Mesenteric fat pad (tissue), 1 donor: ENCODE results near the gene TEDC2. TPM values are rescaled to one million over a fixed set of nuclear protein-coding genes. Genes with fewer than 3 reads are reported as not detected.
A peak's percentile ranks its signal among the peaks of the same experiment; 100 is the strongest.

Experiments
- DNase-seq: peaks from one replicate; pipeline ENCODE4 v3.0.0-alpha.2; 2020; ENCODE audit warnings: low spot score
- total RNA-seq: library from RNA; stranded (reverse); fragmentation: NEBNext Ultra II Directional; extraction: Animal tissue kit (Norgen Biotek cat#: 25700); gene quantifications from one replicate; pipeline ENCODE4 v1.2.1, GENCODE V29; 2021
- donor health status: DM: yes; HTN: yes; CAD: no.

Gene TEDC2
- total RNA-seq, 1 donor from 2014 or later: not detected

- no peak for DNase-seq
Observed at GRCh38 chr16:2465653-2466415, 5.9 kb downstream of the TEDC2 start.

- no peak for DNase-seq
Observed at GRCh38 chr16:2466667-2467527, 7.0 kb downstream of the TEDC2 start.

- DNase-seq: no peak
Observed at GRCh38 chr16:2467528-2468232, 7.8 kb downstream of the TEDC2 start.

- DNase-seq: no peak
Observed at GRCh38 chr16:2468233-2468724, 8.4 kb downstream of the TEDC2 start.

GRCh38 chr16:2468725-2469398 lies 9.0 kb downstream of the TEDC2 start:
- DNase-seq: no peak

- DNase-seq: no peak
Observed at GRCh38 chr16:2469399-2470233, 9.7 kb downstream of the TEDC2 start.

- DNase-seq: no peak
Observed at GRCh38 chr16:2470234-2470601, 10.3 kb downstream of the TEDC2 start.

GRCh38 chr16:2470603-2471015 lies 10.7 kb downstream of the TEDC2 start:
- DNase-seq: no peak

GRCh38 chr16:2471016-2471652 lies 11.2 kb downstream of the TEDC2 start, which contains the start of gene NTN3:
NTN3 (plus strand) TSS chr16:2471297; CDS start chr16:2471702, 405 bp downstream.
- no peak for DNase-seq

- DNase-seq: no peak
Observed at GRCh38 chr16:2471653-2472487, 12.0 kb downstream of the TEDC2 start.

GRCh38 chr16:2472488-2472864 lies 12.6 kb downstream of the TEDC2 start:
- no peak for DNase-seq

- no peak for DNase-seq
Observed at GRCh38 chr16:2472885-2473445, 13.1 kb downstream of the TEDC2 start.

- DNase-seq: no peak
Observed at GRCh38 chr16:2473446-2473926, 13.6 kb downstream of the TEDC2 start.

GRCh38 chr16:2473999-2474876 lies 14.3 kb downstream of the TEDC2 start:
- no peak for DNase-seq

- peak; percentile 95 for DNase-seq
Observed at GRCh38 chr16:2474877-2475412, 15.0 kb downstream of the TEDC2 start, which contains the start of gene TBC1D24. TBC1D24 (plus strand) TSS chr16:2475127; CDS start chr16:2496149, 21,022 bp downstream.
